ENCODE measurements around the gene SCYGR4. TPM values are rescaled to one million over a fixed set of nuclear protein-coding genes. Genes with fewer than 3 reads are reported as not detected.
"Not testable (repeated sequence)": the region's sequence is repeated elsewhere in the genome, so short reads cannot be mapped to it uniquely, and the experiment has no call there.

The SCYGR4 gene, protein sequence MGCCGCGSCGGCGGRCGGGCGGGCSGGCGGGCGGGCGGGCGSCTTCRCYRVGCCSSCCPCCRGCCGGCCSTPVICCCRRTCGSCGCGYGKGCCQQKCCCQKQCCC
- not detected for total RNA-seq
- long read RNA-seq, result 0 reads

DNA sequence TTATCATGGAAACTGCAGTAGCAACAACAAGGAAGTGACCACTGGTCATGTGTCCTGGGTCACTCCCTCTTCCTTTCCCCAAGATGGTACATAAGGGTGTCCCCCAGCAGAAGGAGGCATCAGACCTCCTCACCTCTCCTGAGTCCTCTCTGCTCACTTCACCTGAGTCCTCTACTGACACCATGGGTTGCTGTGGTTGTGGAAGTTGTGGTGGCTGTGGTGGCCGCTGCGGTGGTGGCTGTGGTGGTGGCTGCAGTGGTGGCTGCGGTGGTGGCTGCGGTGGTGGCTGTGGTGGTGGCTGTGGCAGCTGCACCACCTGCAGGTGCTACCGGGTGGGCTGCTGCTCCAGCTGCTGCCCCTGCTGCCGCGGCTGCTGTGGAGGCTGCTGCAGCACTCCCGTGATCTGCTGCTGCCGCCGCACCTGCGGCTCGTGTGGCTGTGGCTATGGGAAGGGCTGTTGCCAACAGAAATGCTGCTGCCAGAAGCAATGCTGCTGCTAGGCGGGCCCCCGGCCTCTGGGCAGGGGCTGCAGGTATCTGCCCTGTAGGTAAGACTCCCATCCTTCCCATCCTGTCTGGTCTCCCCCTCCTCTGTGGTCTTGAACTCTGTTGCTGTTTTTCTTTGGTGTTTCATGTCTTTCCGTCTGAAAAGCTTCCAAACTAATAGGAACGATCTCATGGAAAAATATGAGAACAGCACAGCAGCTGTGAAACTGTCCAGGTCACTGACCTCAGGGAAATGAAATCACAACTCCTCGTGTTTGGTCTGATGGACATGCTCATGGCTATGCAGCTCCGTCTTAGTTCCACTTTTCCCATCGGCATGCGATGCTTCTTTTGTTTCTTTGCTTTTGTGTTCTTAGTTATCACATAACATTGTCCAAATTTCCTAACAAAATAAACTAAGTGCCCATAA is at the start of gene SCYGR4:
Gene SCYGR4 (plus strand): TSS at position 183 of the 915 bp plus-strand sequence. CDS start 0 bp downstream, at position 183.
- intact Hi-C loops (cut with DNase I, micrococcal nuclease), result no loop called here
- ATAC-seq, result no peak
- DNase-seq, result no peak

DNA sequence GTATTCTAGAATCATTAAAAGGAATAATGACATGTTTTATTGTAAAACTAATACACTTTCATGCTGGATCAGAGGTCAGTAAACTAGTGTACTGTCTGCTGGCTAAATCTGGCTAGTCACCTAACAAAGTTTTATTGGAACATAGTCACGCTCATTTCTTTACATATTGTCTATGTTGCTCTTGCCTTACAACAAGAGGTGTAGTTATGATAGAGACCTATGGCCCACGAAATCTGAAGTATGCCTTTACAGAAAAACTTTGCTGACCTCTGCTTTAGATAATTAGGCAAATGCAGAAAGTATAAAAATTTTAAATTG is 48.5 kb upstream of the SCYGR4 start:
- intact Hi-C loops (cut with DNase I, micrococcal nuclease), result no loop called here
- DNase-seq, result no peak
- ATAC-seq, result peak; percentile 27

DNA sequence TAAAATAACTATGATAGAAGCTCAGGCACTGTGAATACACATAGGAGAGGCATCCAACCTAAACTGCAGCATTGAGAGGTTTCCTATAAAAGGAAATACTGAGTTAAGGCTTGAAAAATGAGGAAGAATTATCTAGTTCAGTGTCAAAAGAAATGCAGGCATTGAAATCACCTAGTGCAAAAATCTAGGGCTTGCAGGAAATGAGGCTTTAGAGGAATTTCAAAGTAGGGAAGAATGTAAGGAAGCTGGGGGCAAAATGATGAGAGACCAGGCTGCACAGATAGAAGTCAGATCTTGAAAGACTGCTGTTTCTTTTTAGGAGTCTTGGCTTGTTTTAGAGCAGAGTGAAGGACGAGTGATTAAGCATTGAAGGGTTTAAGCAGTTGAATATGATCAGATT is 46.7 kb upstream of the SCYGR4 start:
- no peak for DNase-seq
- ATAC-seq, result no peak
- intact Hi-C loops (cut with DNase I, micrococcal nuclease), result no loop called here

DNA sequence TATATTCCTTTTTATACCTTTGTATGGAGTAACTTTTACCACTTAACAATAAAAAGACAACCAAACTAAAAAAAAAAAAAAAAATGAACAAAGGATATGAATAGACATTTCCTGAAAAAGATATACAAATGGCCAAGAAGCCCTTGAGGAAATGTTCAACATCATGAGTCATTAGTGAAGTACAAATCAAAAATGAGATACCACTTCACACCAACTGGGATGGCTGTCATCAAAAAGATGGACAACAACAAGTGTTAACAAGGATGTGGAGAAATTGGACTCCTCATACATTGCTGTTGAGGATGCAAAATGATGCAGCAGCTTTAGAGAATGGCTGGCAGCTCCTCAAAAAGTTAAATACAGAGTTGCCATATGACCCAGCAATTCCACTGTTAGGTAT is 41.2 kb upstream of the SCYGR4 start:
- intact Hi-C loops (cut with DNase I, micrococcal nuclease), result no loop called here
- DNase-seq, result no peak
- ATAC-seq, result no peak

DNA sequence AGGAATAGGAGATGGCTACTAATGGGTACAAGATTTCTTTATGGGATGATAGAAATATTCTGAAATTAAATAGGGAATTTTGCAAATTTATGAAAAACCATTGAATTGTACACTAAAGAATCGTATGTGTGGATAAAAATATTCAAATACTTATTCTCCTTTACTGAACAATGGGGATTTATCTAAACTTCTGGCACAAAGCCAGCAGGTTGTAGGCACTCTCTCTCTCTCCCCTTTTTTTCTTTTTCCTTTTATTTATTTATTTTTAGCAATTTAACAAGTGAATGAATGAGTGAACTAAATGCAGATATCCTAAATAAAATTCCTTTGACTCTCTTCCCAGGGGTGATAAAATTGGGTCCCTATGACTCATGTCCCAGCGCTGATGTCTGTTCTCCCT is 40.5 kb upstream of the SCYGR4 start:
- ATAC-seq (no peak), DNase-seq (no peak)
- intact Hi-C loops (cut with DNase I, micrococcal nuclease), result no loop called here

DNA sequence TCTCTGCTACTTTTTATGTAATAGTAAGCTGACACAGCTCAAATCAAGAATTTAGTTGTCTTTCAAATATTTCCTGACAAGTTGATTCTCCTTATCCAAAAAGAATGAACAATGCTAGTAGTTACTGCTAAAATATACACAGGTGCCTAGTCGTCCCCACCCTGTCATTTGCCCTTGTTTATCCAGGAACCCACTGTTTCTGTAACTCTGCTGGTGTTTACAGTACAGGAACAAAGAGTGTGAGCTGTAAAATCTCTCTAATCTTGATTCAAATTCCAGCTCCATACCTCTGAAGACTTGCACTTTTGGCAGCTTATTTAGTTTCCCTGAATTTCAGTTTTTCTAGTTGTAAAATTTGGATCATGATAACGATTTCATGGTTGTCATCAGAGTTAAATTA is 39.7 kb upstream of the SCYGR4 start:
- ATAC-seq (peak; percentile 94), DNase-seq (no peak)
- intact Hi-C loops (cut with DNase I, micrococcal nuclease), result no loop called here

DNA sequence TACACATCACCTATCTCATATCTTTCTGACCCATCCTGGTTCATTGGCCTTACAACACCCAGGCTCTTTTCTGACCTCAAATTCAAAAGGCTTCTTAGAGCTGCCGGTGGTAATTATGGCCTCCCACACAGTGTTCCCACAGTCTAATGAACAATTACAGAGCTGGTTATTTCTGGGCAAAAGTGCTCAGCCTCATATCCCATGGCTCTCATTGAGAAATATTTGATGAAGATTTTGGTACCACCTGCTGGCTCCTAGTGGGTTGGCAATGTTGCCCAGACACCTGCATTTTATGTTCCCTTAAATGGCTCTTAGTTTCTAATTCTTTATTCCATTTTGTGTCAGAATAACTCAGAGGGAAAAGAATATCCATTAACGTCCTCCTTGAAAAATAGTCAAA is 38.7 kb upstream of the SCYGR4 start:
- intact Hi-C loops (cut with DNase I, micrococcal nuclease), result no loop called here
- DNase-seq (no peak), ATAC-seq (no peak)

DNA sequence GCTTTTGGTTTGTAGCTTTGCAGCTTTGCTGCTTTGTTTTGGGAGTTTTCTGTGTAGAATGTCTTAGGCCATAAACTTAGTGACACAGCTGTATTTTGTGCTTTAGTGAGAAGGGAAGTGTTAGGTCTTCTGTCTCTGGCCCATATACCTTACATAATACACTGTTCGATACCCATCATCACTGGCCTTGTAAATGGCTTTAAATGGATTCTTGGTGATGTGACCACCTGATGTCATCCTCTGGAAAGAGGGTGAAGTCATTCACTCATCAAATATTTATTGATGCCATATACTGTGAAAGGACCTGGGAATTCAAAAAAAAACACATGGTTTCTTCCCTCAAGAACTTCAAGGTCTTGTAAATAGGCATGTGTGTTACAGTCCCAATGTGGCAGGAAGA is 37.5 kb upstream of the SCYGR4 start:
- intact Hi-C loops (cut with DNase I, micrococcal nuclease), result no loop called here
- DNase-seq, result no peak
- ATAC-seq, result no peak

DNA sequence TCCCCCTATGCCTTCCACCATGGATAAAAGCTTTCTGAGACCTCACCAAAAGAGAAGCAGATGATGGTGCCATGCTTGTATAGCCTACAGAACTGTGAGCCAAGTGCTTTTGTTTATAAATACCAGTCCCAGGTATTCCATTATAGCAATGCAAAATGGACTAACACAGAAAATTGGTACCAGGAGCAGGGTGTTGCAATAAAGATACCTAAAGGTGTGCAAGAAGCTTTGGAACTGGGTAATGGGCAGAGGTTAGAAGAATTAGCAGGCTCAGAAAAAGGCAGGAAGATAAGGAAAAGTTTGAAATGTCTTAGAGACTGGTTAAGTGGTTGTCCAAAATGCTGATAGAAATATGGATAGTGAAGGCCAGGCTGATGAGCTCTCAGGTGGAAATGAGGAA is 34.9 kb upstream of the SCYGR4 start:
- no peak for ATAC-seq
- DNase-seq, result no peak
- intact Hi-C loops (cut with DNase I, micrococcal nuclease), result no loop called here

DNA sequence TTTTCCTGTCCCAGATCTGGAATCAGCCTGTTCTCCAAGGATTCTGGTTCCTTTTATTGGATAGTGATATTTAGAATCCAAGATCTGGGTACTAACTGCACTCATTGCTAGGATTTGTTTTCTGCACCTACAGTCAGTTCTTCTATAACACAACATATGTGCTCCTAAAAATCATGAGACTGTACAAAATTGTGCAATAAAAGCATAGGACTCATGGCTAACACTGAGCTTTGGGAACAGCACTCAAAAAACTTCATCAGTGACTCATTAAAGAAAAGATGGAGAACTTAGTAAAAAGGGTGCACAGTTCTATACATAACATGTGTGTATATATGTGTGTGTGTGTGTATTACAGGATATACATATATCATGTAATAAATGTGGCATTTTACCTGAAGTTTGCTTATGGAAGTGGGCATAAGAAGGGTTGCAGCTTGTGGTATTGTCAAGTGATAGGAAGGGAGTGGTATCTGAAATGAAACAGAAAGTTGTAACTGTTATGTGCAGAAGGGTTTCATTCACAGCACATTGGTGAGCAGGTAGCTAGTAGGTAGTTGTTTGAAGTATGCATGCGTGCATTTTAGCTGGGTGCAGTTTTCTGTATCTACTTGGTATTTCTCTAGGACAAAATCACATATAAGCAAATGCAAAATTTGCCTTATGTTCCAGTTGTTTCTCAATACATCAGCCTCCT is 24.5 kb upstream of the SCYGR4 start:
- no peak for ATAC-seq
- DNase-seq, result no peak
- intact Hi-C loops (cut with DNase I, micrococcal nuclease), result no loop called here

DNA sequence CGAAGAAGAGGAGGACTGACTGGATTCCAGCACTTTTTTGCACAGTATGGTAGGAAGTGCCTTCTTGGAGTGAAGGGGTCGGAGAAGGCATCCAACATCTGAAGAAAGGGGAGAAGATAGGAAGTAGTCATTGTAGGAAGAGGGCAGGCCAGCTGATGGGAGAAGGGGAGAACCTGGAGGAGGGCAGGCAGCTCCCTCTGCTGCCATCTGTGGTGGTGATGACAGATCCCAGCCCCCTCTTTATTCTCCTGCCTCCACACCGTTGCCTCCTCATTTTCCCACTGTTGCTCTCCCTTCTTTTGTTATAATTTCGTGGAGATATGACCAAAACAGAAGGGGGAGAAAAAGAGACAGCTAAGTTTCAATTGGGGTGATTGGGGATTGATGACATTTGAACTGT is 21.5 kb upstream of the SCYGR4 start:
- ATAC-seq (no peak), DNase-seq (no peak)
- intact Hi-C loops (cut with DNase I, micrococcal nuclease), result no loop called here

DNA sequence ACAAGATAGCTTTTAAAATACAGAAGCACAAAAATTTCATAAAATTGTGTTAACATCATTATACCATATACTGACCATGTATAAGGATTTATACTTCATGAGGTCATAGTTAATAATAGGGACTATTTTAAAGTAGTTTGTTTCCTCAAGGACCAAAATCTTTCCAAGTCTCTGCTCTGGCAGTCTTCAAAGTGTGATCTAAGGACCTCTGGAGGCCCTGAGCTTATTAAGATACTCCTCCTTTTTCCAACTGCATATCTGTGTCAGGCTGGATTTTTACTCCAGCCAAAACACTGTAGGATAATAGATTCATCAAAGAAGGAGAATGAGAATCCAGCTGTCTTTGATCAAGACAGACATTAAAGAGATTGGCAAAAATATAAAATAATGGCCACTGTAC is 20.3 kb upstream of the SCYGR4 start:
- intact Hi-C loops (cut with DNase I, micrococcal nuclease), result no loop called here
- no peak for ATAC-seq
- no peak for DNase-seq

DNA sequence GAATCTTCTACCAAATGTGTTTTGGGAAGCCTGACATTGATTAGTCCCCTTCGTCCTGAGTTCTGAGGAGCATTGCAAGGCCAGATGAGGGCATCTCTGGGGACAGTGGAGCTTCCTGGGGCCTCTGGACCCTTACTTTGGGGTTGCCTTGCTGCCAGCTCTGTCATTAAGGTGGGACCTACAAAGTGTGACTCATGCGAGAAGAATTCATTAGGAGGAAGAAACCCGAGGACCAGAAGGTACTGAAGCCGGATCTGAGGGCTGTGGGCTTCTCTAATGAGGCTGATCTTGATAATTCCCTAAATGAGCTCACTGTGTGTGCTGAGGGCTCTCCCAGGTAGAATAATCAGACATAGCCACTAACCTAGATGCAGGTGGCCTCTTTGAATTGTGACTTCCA is 19.3 kb upstream of the SCYGR4 start:
- no peak for ATAC-seq
- intact Hi-C loops (cut with DNase I, micrococcal nuclease), result no loop called here
- DNase-seq, result no peak

DNA sequence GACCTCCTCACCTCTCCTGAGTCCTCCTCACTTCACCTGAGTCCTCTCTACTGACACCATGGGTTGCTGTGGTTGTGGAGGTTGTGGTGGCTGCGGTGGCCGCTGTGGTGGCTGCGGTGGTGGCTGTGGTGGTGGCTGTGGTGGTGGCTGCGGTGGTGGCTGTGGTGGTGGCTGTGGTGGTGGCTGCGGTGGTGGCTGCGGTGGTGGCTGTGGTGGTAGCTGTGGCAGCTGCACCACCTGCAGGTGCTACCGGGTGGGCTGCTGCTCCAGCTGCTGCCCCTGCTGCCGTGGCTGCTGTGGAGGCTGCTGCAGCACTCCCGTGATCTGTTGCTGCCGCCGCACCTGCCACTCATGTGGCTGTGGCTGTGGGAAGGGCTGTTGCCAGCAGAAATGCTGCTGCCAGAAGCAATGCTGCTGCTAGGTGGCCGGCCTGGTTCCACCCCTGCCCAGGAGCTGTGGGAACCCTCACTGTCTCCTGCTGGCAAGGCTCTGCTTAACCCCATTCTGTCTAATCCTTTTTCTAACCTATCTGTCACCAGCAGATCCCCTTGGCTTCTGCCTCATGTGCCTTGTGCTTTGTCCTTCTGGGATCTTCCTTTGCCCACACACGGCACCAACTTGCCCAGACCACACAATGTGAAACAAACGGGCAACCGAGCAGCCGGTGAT is 18.3 kb upstream of the SCYGR4 start, which contains the start of gene SCYGR2:
Gene SCYGR2 (plus strand): TSS at position 59 of the 669 bp plus-strand sequence. CDS start 0 bp downstream, at position 59.
- intact Hi-C loops (cut with DNase I, micrococcal nuclease); ATAC-seq; DNase-seq: not testable (repeated sequence)

DNA sequence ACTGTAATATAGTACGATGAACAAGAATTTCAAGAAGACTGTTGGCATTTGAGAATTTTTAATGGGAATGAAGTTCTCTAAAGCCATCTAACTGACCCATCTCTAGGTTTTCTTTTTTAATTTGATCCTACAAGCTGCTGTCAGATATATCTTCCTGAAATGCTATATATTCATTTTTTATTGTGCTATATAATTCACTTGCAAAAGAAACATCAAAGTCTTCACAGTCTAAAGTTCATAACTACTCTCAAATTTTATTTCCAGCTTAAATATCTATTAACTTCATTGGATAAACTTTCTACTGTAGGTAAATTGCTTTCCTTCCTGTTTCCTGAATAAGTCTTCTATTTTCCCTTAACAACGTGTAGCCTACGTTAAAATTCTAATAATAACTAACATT is 14.9 kb upstream of the SCYGR4 start:
- intact Hi-C loops (cut with DNase I, micrococcal nuclease), result no loop called here
- ATAC-seq (peak; percentile 84), DNase-seq (no peak)

DNA sequence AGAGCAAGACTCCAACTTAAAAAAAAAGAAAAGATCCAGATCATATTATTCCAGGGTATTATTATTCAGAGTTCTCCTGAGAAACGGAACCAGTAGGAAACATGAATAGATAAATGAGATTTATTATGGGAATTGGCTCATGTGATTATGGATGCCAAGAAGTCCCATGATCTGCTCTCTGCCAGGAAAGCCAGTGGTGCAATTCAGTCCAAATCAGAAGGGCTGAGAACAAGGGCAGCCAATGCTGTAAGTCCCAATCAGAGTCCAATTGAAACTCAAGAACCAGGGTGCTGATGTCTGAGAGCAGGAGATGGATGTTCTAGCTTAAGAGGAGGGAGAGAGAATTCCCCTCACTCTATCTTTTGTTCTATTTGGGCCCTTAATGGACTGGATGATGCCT is 10.8 kb upstream of the SCYGR4 start:
- intact Hi-C loops (cut with DNase I, micrococcal nuclease), result no loop called here
- DNase-seq, result no peak
- ATAC-seq, result no peak

DNA sequence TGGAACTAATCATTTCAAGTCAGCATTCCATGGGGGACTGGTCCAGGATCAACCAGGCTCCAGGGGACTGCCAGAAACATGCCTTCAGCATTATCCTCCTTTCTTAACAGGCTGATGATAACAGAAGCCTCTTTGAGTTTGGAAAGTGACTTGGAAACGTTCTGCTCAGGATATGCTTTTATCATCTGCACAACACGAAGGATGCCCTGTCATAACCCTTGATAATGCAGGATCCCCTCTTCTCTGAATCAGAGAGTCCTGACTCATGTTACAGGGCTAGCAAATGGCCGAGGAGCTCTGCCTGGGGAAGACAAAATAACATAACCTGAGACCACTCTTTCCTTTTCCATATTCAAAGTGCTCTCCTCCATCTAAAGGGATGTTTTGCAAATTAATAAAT is 9.4 kb upstream of the SCYGR4 start:
- ATAC-seq, result no peak
- intact Hi-C loops (cut with DNase I, micrococcal nuclease), result no loop called here

DNA sequence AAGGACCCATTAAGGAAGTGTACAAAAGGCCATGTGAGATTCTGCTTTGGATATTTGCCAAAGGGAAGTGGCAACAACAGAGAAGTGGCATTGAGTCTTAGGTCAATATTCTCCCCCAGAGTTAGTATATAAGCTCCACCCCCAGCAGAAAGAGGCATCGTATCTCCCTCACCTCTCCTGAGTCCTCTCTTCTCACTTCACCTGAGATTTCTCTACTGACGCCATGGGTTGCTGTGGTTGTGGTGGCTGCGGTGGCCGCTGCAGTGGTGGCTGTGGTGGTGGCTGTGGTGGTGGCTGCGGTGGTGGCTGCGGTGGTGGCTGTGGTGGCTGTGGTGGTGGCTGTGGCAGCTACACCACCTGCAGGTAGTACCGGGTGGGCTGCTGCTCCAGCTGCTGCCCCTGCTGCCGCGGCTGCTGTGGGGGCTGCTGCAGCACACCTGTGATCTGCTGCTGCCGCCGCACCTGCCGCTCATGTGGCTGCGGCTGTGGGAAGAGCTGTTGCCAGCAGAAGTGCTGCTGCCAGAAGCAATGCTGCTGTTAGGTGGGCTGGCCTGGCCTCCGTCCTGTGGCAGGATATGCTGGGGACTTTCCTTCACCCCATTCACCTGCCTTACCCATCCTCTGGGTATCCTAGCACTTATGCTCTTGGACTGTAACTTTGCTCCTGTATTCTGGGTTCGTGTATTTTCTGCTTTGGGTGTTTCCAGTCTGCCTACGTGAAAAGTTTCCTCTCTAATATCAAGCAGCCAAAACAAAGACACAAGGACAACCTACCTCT is 8.5 kb upstream of the SCYGR4 start:
- peak; percentile 50 for ATAC-seq
- DNase-seq, result no peak
- intact Hi-C loops (cut with DNase I, micrococcal nuclease), result no loop called here

More for the DNA sequence above, 9.4 kb upstream of the SCYGR4 start:
- no peak for DNase-seq

DNA sequence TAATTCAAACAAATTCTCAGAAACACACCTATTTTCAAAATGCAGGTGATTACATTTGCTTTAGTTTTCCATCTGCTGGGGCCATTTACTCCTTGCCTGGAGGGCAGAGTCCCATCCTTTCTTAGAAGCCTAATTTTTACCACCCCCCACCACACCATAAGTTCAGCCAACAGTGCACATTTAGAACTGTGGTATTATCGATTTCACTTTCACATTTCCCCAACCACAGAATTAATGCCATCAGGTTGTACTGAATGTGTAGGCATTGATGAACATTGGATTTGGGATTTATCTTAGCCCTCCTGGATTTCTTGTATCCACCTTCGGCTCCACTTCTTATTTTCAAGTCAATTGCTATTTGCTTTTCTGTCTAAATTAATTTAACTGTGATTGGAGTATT is 7.2 kb upstream of the SCYGR4 start:
- DNase-seq, result no peak
- intact Hi-C loops (cut with DNase I, micrococcal nuclease), result no loop called here
- ATAC-seq, result no peak
